WTC11 (cell line): ENCODE measurements around the gene IL12RB2. TPM values are rescaled to one million over a fixed set of nuclear protein-coding genes. Genes with fewer than 3 reads are reported as not detected.
A peak's percentile ranks its signal among the peaks of the same experiment; 100 is the strongest.

Source experiments
- ATAC-seq: fragments of 200-7000 bp; cut with Tn5 transposase; 2 replicates; pipeline ENCODE4 v1.10.0; 2021; ENCODE audit warnings: mild to moderate bottlenecking, moderate library complexity
- CTCF ChIA-PET: fragments of 300-600 bp; sonication (Branson Sonifier 250); formaldehyde crosslinking; loops from one replicate; lab custom pipeline; 2021; ENCODE audit warnings: antibody characterized with exemption; lab: Charles Lee
- POLR2A ChIA-PET: fragments of 350-600 bp; sonication (Branson Sonifier 250); formaldehyde crosslinking; loops from one replicate; lab custom pipeline; 2021; ENCODE audit warnings: antibody characterized with exemption; lab: Charles Lee
- DNase-seq: peaks from one replicate; pipeline ENCODE4 v3.0.0; 2021; ENCODE audit warnings: low spot score
- H3K27ac Mint-ChIP-seq: 2 replicates; pipeline ENCODE4 v1.8.0; 2021; ENCODE audit warnings: mixed read lengths
- H3K27me3 Mint-ChIP-seq: 2 replicates; pipeline ENCODE4 v1.8.0; 2021; ENCODE audit warnings: low read depth, mild to moderate bottlenecking, moderate library complexity, mixed read lengths
- H3K36me3 Mint-ChIP-seq: 2 replicates; pipeline ENCODE4 v1.8.0; 2021; ENCODE audit warnings: mixed read lengths
- H3K4me1 Mint-ChIP-seq: 2 replicates; pipeline ENCODE4 v1.8.0; 2022; ENCODE audit warnings: mixed read lengths
- H3K4me3 Mint-ChIP-seq: 2 replicates; pipeline ENCODE4 v1.8.0; 2021; ENCODE audit warnings: mild to moderate bottlenecking, moderate library complexity, mixed read lengths
- H3K9me3 Mint-ChIP-seq: 2 replicates; pipeline ENCODE4 v1.8.0; 2021; ENCODE audit warnings: mixed read lengths
- ATF2 ChIP-seq: sonication (generic); formaldehyde crosslinking; IDR thresholded peaks from 2 replicates; pipeline ENCODE4 v1.8.1; 2022; ENCODE audit warnings: low read depth, missing genetic modification reagents, borderline replicate concordance
- CDX4 ChIP-seq: fragments of 250-450 bp; sonication (Bioruptor Pico); IDR thresholded peaks from 2 replicates; pipeline ENCODE4 v1.9.0; 2021; ENCODE audit warnings: moderate library complexity, mild to moderate bottlenecking, inconsistent platforms, borderline replicate concordance
- CREB1 ChIP-seq: sonication (generic); formaldehyde crosslinking; IDR thresholded peaks from 2 replicates; pipeline ENCODE4 v1.8.0; 2023; ENCODE audit warnings: mild to moderate bottlenecking, missing genetic modification reagents
- CREM ChIP-seq: sonication (generic); formaldehyde crosslinking; IDR thresholded peaks from 2 replicates; pipeline ENCODE4 v1.8.1; 2022; ENCODE audit warnings: mild to moderate bottlenecking, missing genetic modification reagents, moderate library complexity
- EMX1 ChIP-seq: fragments of 250-450 bp; sonication (Bioruptor Pico); IDR thresholded peaks from 2 replicates; pipeline ENCODE4 v1.8.0; 2021; ENCODE audit warnings: mild to moderate bottlenecking
- IRF2 ChIP-seq: sonication (generic); formaldehyde crosslinking; IDR thresholded peaks from 2 replicates; pipeline ENCODE4 v1.8.0; 2022; ENCODE audit warnings: low read depth, missing genetic modification reagents, borderline replicate concordance
- ZNF138 ChIP-seq: sonication (generic); formaldehyde crosslinking; conservative IDR thresholded peaks from 2 replicates; pipeline ENCODE4 v1.8.1; 2022; ENCODE audit warnings: mild to moderate bottlenecking, moderate library complexity, missing genetic modification reagents
- ZNF219 ChIP-seq: sonication (generic); formaldehyde crosslinking; IDR thresholded peaks from 2 replicates; pipeline ENCODE4 v1.8.0; 2023; ENCODE audit warnings: missing genetic modification reagents, mild to moderate bottlenecking, borderline replicate concordance
- total RNA-seq: library from RNA; stranded (reverse); gene quantifications from 3 replicates; pipeline ENCODE4 v1.2.3, GENCODE V29; 2021
- TF ChIP-seq, protein P1 (sequence below): sonication (generic); formaldehyde crosslinking; IDR thresholded peaks from 2 replicates; pipeline ENCODE4 v1.8.0; 2023; ENCODE audit warnings: missing genetic modification reagents
- TF ChIP-seq, protein P2 (sequence below): sonication (generic); formaldehyde crosslinking; IDR thresholded peaks from 2 replicates; pipeline ENCODE4 v1.8.1; 2023; ENCODE audit warnings: mild to moderate bottlenecking, missing genetic modification reagents, moderate library complexity
- TF ChIP-seq, protein P3 (sequence below): sonication (generic); formaldehyde crosslinking; IDR thresholded peaks from 2 replicates; pipeline ENCODE4 v1.8.1; 2023; ENCODE audit warnings: mild to moderate bottlenecking, moderate library complexity, missing genetic modification reagents
- TF ChIP-seq, protein P4 (sequence below): sonication (generic); formaldehyde crosslinking; IDR thresholded peaks from 2 replicates; pipeline ENCODE4 v1.8.0; 2022; ENCODE audit warnings: mild to moderate bottlenecking, missing genetic modification reagents
- TF ChIP-seq, protein P5 (sequence below): fragments of 250-450 bp; sonication (Bioruptor Pico); IDR thresholded peaks from 2 replicates; pipeline ENCODE4 v2.1.2; 2022; ENCODE audit warnings: mild to moderate bottlenecking, moderate library complexity

Gene IL12RB2
- total RNA-seq, 1 experiment from 2014 or later: 0.81 TPM

DNA sequence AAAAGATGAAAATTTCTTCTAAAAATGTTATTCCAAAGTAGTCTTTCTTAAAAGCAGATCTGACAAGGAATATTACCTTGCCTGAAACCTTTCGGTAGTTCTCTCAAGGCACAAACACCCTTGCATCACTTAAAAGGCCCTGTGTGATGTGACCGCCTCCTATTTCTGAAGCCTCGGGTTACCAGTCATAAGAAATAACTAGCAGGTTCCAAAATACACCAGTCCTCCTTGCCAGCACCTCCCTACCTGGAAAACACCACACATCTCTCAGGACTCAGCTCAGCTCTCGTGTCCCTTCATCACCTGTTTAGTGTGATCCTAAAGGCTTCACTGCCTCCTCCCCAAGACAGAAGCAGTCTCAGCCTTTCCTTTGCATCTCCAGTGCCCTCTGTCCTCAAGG lies 86.9 kb downstream of the IL12RB2 start:
- H3K27me3 Mint-ChIP-seq: no peaks in the 10 kb centered on the region
- H3K27ac Mint-ChIP-seq: no peak overlapping the region
- H3K36me3 Mint-ChIP-seq: peaks cover 30% of the 10 kb centered on the region
- ChIA-PET POLR2A (no interaction called here), CTCF (interaction anchor here (0.9 kb wide), 1 partner anchor 47 kb away, joined by 3 read pairs; no protein-coding TSS in a partner anchor)
- H3K4me1 Mint-ChIP-seq: peaks cover 46% of the 10 kb centered on the region
- ATAC-seq: no peak
- DNase-seq: no peak
- H3K4me3 Mint-ChIP-seq: no peak overlapping the region
- TF ChIP-seq CREB1 (CRISPR knock-in tag): no peak
- TF ChIP-seq EMX1 (CRISPR knock-in tag): no peak
- TF ChIP-seq CDX4: no peak
- no peak for TF ChIP-seq ZNF138 (CRISPR knock-in tag)
- TF ChIP-seq ZNF219 (CRISPR knock-in tag): no peak
- no peak for TF ChIP-seq IRF2 (CRISPR knock-in tag)
- no peak for TF ChIP-seq CREM (CRISPR knock-in tag)
- TF ChIP-seq, protein P1, sequence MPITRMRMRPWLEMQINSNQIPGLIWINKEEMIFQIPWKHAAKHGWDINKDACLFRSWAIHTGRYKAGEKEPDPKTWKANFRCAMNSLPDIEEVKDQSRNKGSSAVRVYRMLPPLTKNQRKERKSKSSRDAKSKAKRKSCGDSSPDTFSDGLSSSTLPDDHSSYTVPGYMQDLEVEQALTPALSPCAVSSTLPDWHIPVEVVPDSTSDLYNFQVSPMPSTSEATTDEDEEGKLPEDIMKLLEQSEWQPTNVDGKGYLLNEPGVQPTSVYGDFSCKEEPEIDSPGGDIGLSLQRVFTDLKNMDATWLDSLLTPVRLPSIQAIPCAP (CRISPR knock-in tag): no peak
- TF ChIP-seq, protein P2, sequence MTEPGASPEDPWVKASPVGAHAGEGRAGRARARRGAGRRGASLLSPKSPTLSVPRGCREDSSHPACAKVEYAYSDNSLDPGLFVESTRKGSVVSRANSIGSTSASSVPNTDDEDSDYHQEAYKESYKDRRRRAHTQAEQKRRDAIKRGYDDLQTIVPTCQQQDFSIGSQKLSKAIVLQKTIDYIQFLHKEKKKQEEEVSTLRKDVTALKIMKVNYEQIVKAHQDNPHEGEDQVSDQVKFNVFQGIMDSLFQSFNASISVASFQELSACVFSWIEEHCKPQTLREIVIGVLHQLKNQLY: no peak
- TF ChIP-seq ATF2 (CRISPR knock-in tag): no peak
- H3K9me3 Mint-ChIP-seq: no peaks in the 10 kb centered on the region

DNA sequence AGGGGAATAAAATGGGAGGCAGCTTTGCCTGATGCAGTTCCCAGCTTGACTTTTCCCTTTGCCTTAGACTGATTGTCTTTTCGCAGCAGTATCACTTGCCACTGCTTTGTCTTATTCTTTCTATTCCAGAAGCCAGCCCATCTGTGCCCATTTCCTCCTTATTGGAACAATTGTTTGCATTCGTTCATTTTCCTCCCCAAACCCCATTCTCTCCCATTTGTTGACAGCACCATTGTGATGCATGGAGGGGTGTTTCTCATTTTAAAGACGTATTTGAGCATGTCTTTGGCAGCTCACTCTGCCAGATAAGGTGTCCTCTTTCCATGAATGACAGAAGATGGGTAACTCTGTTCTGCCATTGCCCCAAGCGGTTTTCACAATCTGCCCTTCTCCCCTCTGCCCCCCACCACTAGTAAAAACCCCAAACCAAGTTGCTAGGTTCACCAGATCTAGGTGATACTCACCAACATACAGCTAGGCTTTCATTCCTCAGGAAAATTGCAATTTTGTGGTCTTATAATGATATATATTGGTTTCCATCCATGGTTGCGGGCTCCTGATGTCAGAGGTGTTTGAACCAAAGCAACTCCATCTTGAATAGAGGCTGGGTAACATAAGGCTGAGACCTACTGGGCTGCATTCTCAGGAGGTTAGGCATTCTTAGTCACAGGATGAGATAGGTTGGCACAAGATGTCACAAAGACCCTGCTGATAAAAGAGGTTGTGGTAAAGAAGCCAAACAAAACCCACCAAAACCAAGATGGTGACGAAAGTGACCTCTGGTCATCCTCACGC lies 91.7 kb downstream of the IL12RB2 start:
- TF ChIP-seq, protein P3, sequence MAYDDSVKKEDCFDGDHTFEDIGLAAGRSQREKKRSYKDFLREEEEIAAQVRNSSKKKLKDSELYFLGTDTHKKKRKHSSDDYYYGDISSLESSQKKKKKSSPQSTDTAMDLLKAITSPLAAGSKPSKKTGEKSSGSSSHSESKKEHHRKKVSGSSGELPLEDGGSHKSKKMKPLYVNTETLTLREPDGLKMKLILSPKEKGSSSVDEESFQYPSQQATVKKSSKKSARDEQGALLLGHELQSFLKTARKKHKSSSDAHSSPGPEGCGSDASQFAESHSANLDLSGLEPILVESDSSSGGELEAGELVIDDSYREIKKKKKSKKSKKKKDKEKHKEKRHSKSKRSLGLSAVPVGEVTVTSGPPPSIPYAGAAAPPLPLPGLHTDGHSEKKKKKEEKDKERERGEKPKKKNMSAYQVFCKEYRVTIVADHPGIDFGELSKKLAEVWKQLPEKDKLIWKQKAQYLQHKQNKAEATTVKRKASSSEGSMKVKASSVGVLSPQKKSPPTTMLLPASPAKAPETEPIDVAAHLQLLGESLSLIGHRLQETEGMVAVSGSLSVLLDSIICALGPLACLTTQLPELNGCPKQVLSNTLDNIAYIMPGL (CRISPR knock-in tag): no peak
- TF ChIP-seq, protein P4, sequence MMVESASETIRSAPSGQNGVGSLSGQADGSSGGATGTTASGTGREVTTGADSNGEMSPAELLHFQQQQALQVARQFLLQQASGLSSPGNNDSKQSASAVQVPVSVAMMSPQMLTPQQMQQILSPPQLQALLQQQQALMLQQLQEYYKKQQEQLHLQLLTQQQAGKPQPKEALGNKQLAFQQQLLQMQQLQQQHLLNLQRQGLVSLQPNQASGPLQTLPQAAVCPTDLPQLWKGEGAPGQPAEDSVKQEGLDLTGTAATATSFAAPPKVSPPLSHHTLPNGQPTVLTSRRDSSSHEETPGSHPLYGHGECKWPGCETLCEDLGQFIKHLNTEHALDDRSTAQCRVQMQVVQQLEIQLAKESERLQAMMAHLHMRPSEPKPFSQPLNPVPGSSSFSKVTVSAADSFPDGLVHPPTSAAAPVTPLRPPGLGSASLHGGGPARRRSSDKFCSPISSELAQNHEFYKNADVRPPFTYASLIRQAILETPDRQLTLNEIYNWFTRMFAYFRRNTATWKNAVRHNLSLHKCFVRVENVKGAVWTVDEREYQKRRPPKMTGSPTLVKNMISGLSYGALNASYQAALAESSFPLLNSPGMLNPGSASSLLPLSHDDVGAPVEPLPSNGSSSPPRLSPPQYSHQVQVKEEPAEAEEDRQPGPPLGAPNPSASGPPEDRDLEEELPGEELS (CRISPR knock-in tag): peak; percentile 77; the same call in 1 of the 2 replicates
- TF ChIP-seq, protein P5, sequence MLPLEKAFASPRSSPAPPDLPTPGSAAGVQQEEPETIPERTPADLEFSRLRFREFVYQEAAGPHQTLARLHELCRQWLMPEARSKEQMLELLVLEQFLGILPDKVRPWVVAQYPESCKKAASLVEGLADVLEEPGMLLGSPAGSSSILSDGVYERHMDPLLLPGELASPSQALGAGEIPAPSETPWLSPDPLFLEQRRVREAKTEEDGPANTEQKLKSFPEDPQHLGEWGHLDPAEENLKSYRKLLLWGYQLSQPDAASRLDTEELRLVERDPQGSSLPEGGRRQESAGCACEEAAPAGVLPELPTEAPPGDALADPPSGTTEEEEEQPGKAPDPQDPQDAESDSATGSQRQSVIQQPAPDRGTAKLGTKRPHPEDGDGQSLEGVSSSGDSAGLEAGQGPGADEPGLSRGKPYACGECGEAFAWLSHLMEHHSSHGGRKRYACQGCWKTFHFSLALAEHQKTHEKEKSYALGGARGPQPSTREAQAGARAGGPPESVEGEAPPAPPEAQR (CRISPR knock-in tag): peak; percentile 56; the same call in 1 of the 2 replicates
- H3K4me1 Mint-ChIP-seq: peaks cover 32% of the 10 kb centered on the region
- 0 out of 2 replicates have a peak, but pooled peaks cover 6% of the 10 kb centered on the region for H3K9me3 Mint-ChIP-seq
- no peak overlapping the region; the same call in 1 of the 2 replicates for H3K4me3 Mint-ChIP-seq
- ChIA-PET POLR2A (no interaction called here), CTCF (interaction anchor here (1.0 kb wide), 1 partner anchor 52 kb away, joined by 4 read pairs; no protein-coding TSS in a partner anchor)
- peak overlapping the region; percentile 85 for H3K27ac Mint-ChIP-seq
- no peaks in the 10 kb centered on the region for H3K27me3 Mint-ChIP-seq
- ATAC-seq: peak; percentile 10
- H3K36me3 Mint-ChIP-seq: peaks cover 23% of the 10 kb centered on the region
- no peak for DNase-seq
